Measurements from ENCODE around the gene GCM1.

Gene GCM1

GRCh38 chr6:53151676-53152075 is 3.0 kb upstream of the GCM1 start:
- no peak for FAIRE-seq

- no peak for FAIRE-seq
These were observed 3.8 kb downstream of the GCM1 start for GRCh38 chr6:53144802-53145201.

- no peak for FAIRE-seq
These were observed 4.9 kb downstream of the GCM1 start for GRCh38 chr6:53143710-53144109.

GRCh38 chr6:53142810-53143209 is 5.8 kb downstream of the GCM1 start:
- no peak for FAIRE-seq

DNA sequence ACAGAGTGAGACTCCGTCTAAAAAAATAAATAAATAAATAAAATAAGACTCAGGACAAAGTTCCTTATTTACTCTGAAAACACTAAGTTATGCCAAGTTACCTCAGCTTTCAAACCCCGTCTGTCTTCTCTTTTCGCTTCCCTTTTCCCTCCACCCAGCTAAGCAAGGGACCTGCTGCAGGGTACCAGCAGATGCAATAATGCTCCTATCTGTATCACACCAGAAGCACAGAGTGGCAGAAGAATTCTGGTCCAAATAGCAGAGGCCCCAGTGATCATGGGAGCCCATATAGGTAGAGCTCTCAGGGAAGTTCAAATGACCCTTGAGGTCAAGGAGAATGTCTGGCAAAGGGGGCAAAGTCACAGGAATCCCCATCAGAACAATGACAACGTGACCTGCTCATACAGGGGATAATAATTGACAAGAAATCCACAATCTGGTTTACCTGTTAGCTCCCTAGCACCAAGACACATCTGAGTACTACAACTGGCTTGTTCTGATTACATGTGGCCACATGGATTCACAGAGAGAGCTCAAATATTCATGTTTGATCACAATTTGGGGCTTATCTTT is 8.7 kb downstream of the GCM1 start:
- no peak for FAIRE-seq

DNA sequence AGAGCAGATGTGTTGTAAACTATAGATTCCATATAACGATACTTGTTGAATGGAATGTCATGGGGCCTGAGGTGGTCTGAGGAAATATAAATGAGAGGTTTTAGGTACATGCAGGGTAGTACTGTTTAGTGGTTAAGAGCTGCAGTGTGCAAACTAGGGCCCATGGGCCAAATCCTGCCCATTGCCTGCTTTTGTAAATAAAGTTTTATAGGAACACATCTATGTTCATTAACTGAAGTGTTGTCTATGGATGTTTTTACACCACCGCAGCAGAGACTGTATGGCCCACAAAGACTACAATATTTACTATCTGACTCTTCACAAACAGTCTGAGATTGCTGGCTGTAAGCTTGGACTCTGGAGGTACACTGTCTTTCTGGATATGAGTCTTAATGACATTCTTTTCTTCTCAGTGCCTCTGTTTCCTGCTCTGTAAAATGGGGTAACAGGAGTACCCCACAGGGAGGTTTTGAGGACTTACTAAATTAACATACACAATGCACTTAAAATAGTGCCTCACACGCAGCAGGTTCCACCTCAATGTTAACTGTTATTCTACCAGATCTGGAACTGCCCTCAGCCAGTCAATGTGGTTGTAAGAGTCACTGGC is 12.5 kb downstream of the GCM1 start:
- FAIRE-seq: no peak

- FAIRE-seq: no peak
These were observed 13.9 kb downstream of the GCM1 start for GRCh38 chr6:53134601-53135235.

DNA sequence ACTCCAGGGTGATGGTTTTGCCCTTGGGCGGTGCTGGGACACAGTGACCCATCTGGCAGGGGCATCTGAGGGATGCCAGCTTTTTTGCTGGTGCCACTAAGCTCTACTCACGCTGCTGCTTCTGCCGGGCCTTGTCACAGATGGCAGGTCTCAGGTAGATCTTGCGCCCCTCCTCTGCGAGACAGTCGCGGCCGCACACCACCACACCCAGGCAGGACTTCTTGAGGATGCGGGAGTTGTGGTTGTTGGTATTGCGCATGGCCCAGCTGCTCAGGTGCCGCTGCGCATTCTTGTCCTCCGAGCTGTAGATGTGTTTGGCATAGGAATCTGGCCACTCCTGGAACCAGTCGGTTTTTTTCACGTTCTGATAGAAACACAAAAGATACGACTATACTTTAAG is 14.7 kb downstream of the GCM1 start:
- FAIRE-seq: no peak

GRCh38 chr6:53130569-53131290 is 17.9 kb downstream of the GCM1 start:
- no peak for FAIRE-seq

DNA sequence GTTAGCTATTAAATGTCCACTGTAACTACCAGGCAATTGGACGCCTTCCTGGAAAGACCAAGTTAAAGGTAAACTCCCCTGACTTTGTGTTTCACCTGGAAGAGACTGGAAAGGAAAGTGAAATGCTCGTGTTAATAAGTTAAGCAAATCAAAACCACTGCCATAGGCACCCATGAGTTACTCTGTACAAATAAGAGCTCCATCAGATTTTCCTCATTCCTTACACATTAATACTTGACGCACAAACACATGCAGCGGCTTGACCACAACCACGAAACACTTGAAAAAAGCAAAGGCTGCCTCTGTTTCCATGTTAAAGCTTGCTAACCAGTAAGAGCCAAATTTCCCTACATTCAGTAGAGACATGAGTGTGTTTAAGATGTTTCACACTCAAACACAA is 19.8 kb downstream of the GCM1 start:
- no peak for FAIRE-seq

- no peak for FAIRE-seq
These were observed 23.4 kb downstream of the GCM1 start for GRCh38 chr6:53125276-53125675.

DNA sequence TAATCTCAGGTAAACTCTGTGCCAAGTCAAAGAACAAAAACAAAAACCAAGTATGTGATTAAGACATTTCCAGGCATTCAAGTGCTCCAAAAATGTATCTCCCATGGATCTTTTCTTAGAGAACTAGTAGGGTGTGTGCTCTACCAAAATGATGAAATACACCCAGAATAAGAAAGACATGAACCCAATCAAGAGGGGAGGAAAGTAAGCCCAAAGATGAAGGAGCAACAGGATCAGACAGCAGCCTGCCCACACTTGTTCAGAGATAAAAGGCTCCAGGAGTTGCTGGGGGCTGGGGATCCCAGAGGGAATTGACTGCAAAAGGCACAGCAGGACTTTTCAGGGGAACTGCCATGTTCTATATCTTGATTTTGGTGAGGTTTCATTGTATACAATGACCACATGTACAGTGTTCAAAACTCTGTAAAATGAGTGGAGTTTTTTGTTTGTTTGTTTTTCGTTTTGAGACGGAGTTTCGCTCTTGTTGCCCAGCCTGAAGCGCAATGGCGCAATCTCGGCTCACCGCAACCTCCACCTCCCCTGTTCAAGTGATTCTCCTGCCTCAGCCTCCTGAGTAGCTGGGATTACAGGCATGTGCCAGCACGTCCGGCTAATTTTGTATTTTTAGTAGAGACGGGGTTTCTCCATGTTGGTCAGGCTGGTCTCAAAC is 24.4 kb downstream of the GCM1 start:
- FAIRE-seq: no peak

GRCh38 chr6:53119772-53120409 is 28.8 kb downstream of the GCM1 start:
- peak; percentile 82 for FAIRE-seq

DNA sequence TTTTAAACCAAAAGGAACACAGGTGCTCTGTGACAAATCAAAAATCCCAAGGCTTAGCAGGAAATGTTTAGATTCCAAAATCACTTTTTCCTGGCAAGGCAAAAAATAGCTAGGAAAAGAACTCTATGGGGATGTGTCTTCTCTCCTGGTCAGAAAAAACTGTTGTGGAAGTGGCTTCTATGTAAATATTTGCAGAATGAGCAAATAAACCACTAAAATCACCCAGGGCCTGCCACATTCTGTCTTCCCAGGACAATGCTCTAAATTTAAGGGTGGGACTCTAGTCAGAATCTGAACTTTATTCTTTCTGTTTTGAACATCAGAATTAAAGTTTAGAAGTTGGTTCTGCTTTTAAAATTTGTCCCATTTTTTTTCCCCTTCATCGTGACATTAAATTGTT is 29.3 kb downstream of the GCM1 start:
- no peak for FAIRE-seq

GRCh38 chr6:53115741-53116140 is 32.9 kb downstream of the GCM1 start:
- no peak for FAIRE-seq

DNA sequence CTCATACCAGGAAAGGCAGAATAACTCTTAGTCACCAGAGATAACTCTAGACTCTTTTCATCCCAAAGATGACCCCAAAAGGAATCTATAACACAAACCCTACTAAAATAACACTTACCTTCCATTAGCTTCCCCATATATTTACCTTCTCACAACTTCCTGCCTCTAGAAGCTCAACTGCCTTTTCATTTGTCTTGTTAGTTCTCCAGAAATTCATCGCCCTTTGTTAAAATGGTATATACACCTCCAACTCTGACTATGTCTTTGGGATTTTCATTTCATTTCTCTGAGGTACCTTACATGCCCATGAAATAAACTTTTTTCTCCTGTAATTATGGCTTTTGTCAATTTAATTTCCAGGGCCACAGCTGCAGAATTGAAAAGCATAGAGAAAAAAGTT is 33.5 kb downstream of the GCM1 start:
- FAIRE-seq: no peak

GRCh38 chr6:53113742-53114141 is 34.9 kb downstream of the GCM1 start:
- no peak for FAIRE-seq

GRCh38 chr6:53112871-53113270 is 35.8 kb downstream of the GCM1 start:
- no peak for FAIRE-seq

- no peak for FAIRE-seq
These were observed 36.2 kb downstream of the GCM1 start for GRCh38 chr6:53112404-53112803.

DNA sequence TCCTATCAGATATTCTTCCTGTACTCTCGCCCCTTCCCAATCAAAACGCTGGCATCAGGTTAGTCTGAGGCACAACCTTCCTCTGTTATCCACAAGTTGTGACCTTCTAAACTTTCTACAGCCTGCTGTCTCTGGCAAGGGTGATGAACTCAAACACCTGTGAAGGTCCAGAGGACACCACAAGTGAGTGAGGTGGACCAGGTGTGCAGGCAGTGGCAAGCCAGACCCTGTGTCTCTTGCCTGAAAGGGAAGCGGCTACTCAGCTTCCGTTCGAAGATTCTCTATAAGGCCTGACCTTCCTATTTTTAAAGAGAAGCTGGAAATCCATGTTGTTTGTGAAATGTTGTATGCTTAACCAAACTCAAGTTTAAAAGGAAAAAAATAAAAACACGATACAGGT is 36.8 kb downstream of the GCM1 start:
- FAIRE-seq: no peak

DNA sequence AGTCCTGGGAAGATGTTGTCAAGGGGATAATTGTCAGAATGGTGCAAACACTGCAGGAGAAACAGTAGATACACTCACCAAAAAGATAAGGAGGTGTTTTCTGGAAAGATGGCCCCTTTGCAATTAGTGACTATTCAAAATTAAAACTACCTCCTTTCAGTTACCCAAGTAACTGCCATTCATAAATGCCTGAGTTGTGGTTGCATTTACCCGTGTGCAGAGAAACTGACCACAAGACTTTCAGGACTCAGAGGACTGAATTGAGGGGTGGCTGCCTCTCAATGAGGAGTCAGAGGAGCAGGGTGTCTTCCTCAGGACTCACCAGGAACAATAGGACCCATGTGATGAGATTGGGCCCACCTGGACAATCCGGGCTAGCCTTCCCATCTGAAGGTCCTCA is 39.0 kb downstream of the GCM1 start:
- FAIRE-seq: no peak

DNA sequence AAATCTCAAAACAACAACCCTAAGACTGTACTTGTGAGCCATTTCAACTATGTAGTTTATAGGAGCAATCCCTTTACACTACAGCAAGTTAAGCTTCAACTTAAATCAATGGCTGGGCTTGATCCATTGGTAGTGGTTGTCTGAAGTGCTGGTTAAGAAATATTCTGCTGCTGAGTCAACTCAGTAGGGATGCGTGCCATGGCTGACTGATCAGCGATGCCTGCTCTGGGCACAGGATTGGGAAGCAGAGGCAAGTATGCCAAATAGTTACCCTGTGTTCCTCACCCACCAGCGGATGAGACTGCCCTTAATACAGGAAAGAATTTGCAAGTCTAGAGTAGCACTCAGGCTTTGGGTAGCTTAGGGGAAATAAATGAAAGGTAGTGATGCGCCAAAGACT is 41.5 kb downstream of the GCM1 start:
- no peak for FAIRE-seq

DNA sequence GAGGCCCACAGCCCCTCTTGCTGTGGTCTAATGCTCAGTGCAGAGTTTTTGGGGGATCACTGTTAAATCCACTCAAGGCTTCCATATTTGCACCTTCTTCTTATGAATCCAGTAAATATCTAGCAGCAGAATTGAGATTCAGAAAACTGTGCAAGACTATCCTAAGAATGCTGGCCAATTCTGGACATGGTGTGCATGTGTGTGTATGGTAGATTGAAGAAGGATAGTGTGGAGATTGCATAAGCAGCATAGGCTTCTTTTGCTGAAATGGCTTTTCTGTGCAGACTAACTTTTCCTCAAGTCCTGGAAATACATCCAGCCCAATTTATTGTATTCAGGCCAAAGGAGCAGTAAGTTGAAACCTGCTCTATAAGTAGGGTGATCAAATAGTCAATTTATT is 43.7 kb downstream of the GCM1 start:
- FAIRE-seq: no peak
